ENCODE measurements around the gene SLCO3A1.
A peak's percentile ranks its signal among the peaks of the same experiment; 100 is the strongest.

Gene SLCO3A1

DNA sequence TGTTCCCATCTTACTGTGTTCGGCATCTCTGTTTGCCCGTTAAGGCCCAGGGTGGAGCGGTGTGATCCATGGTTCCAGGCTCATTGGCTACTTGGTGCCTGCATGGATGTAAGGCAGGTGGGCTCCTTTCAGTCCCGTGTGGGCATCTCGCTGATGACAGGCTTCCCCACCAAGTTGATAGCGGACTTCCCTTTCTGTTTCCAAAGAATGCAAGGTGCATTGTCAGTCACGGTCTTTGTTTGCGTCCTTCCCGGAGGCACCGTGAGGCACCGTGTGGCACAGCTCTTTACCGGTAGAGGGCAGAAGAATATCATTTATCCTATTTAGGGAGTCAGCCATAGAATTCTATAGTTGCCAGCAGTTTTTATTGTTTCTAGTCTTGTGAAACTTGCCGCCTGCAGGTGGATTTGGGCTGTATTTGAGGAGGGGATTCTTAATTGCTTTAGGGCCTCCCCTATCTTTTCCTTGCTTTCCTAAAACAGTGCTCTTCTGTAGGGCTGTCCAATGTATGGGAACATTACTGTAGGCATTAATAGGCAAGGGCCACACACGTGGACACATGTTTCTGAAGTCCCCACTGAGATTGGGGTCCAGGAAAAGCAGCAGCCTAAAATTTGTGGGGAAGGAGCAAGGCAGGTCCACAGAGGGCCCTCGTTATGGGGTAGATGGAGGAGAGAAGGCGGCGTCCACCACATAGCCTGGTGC is 244.1 kb downstream of the SLCO3A1 start:
- H3K4me1 ChIP-seq (ENCODE audit: control insufficient read depth in 1 of 2, insufficient read depth in 2 of 2, low read length in 2 of 2), result no peaks in the 10 kb centered on the region
- peaks cover 3% of the 10 kb centered on the region for H3K9me3 ChIP-seq (ENCODE audit: insufficient read depth, low read depth, low read length)
- WGBS (ENCODE audit: extremely low coverage, insufficient coverage, insufficient read length), result no CpG with 5 or more reads among the region's 17 CpGs
- no peak overlapping the region for H3K9ac ChIP-seq (ENCODE audit: low read length)
- H4K12ac ChIP-seq (ENCODE audit: low read depth, low read length), result no peak overlapping the region
- no peak overlapping the region for H4K8ac ChIP-seq (ENCODE audit: low read depth, low read length)
- H3K36me3 ChIP-seq (ENCODE audit: control insufficient read depth in 1 of 2, insufficient read depth in 2 of 2, low read length in 2 of 2), result no peaks in the 10 kb centered on the region
- H4K91ac ChIP-seq (ENCODE audit: low read depth, low read length), result no peak overlapping the region
- H3K4me3 ChIP-seq (ENCODE audit: low read depth, low read length), result no peak overlapping the region
- H3K79me1 ChIP-seq (ENCODE audit: low read length), result no peaks in the 10 kb centered on the region
- H2BK12ac ChIP-seq (ENCODE audit: low read length), result no peak overlapping the region
- H2BK120ac ChIP-seq (ENCODE audit: insufficient read depth, low read length, poor library complexity), result no peak overlapping the region
- H2BK5ac ChIP-seq (ENCODE audit: low read depth, low read length, poor library complexity), result no peak overlapping the region
- H2AFZ ChIP-seq (ENCODE audit: insufficient read depth, low read length, poor library complexity), result no peak overlapping the region
- no peaks in the 10 kb centered on the region for H3K27me3 ChIP-seq (ENCODE audit: insufficient read depth, low read length)
- no peak overlapping the region for H3K27ac ChIP-seq (ENCODE audit: low read depth, low read length)
- no peak overlapping the region for H3K14ac ChIP-seq (ENCODE audit: low read length)
- H3K4me2 ChIP-seq (ENCODE audit: low read length), result no peak overlapping the region
- H3K18ac ChIP-seq (ENCODE audit: low read length), result no peak overlapping the region
- H3K4ac ChIP-seq (ENCODE audit: low read depth, low read length), result no peak overlapping the region
- no peak overlapping the region for H2AK5ac ChIP-seq (ENCODE audit: low read length)
- no peaks in the 10 kb centered on the region for H3K79me2 ChIP-seq (ENCODE audit: control insufficient read depth, insufficient read depth, low read length, poor library complexity)
- H3K23ac ChIP-seq (ENCODE audit: low read length), result no peak overlapping the region
- DNase-seq, result peak; percentile 22 to 75

- Histone ChIP-seq H2BK120ac (ENCODE audit: insufficient read depth, low read length, poor library complexity) (no peak overlapping the region), H3K14ac (ENCODE audit: low read length) (no peak overlapping the region), H3K27ac (ENCODE audit: low read depth, low read length) (no peak overlapping the region), H3K23ac (ENCODE audit: low read length) (no peak overlapping the region), H3K27me3 (ENCODE audit: insufficient read depth, low read length) (no peaks in the 10 kb centered on the region), H3K4me2 (ENCODE audit: low read length) (no peak overlapping the region), H3K79me2 (ENCODE audit: control insufficient read depth, insufficient read depth, low read length, poor library complexity) (no peaks in the 10 kb centered on the region), H3K18ac (ENCODE audit: low read length) (no peak overlapping the region), H3K4me1 (ENCODE audit: control insufficient read depth in 1 of 2, insufficient read depth in 2 of 2, low read length in 2 of 2) (no peaks in the 10 kb centered on the region), H3K4me3 (ENCODE audit: low read depth, low read length) (no peak overlapping the region), H4K91ac (ENCODE audit: low read depth, low read length) (no peak overlapping the region), H4K8ac (ENCODE audit: low read depth, low read length) (no peak overlapping the region), H3K36me3 (ENCODE audit: control insufficient read depth in 1 of 2, insufficient read depth in 2 of 2, low read length in 2 of 2) (no peaks in the 10 kb centered on the region), H2BK5ac (ENCODE audit: low read depth, low read length, poor library complexity) (no peak overlapping the region), H3K79me1 (ENCODE audit: low read length) (no peaks in the 10 kb centered on the region), H3K9ac (ENCODE audit: low read length) (no peak overlapping the region), H3K9me3 (ENCODE audit: insufficient read depth, low read depth, low read length) (peaks cover 3% of the 10 kb centered on the region), H2AK5ac (ENCODE audit: low read length) (no peak overlapping the region), H2BK12ac (ENCODE audit: low read length) (no peak overlapping the region), H4K12ac (ENCODE audit: low read depth, low read length) (no peak overlapping the region), H2AFZ (ENCODE audit: insufficient read depth, low read length, poor library complexity) (no peak overlapping the region), H3K4ac (ENCODE audit: low read depth, low read length) (no peak overlapping the region)
- no CpG with 5 or more reads among the region's 5 CpGs for WGBS (ENCODE audit: extremely low coverage, insufficient coverage, insufficient read length)
- DNase-seq, result no peak
Observed at GRCh38 chr15:92098869-92099268, 245.4 kb downstream of the SLCO3A1 start.

- Histone ChIP-seq H2BK12ac (ENCODE audit: low read length) (no peak overlapping the region), H3K27me3 (ENCODE audit: insufficient read depth, low read length) (no peaks in the 10 kb centered on the region), H4K91ac (ENCODE audit: low read depth, low read length) (no peak overlapping the region), H3K4me1 (ENCODE audit: control insufficient read depth in 1 of 2, insufficient read depth in 2 of 2, low read length in 2 of 2) (no peaks in the 10 kb centered on the region), H4K12ac (ENCODE audit: low read depth, low read length) (no peak overlapping the region), H3K4me3 (ENCODE audit: low read depth, low read length) (no peak overlapping the region), H3K9me3 (ENCODE audit: insufficient read depth, low read depth, low read length) (peaks cover 3% of the 10 kb centered on the region), H3K23ac (ENCODE audit: low read length) (no peak overlapping the region), H3K14ac (ENCODE audit: low read length) (no peak overlapping the region), H3K4me2 (ENCODE audit: low read length) (no peak overlapping the region), H3K36me3 (ENCODE audit: control insufficient read depth in 1 of 2, insufficient read depth in 2 of 2, low read length in 2 of 2) (no peaks in the 10 kb centered on the region), H2AK5ac (ENCODE audit: low read length) (no peak overlapping the region), H4K8ac (ENCODE audit: low read depth, low read length) (no peak overlapping the region), H3K79me1 (ENCODE audit: low read length) (no peaks in the 10 kb centered on the region), H2AFZ (ENCODE audit: insufficient read depth, low read length, poor library complexity) (no peak overlapping the region), H3K18ac (ENCODE audit: low read length) (no peak overlapping the region), H3K9ac (ENCODE audit: low read length) (no peak overlapping the region), H2BK5ac (ENCODE audit: low read depth, low read length, poor library complexity) (no peak overlapping the region), H3K4ac (ENCODE audit: low read depth, low read length) (no peak overlapping the region), H3K27ac (ENCODE audit: low read depth, low read length) (no peak overlapping the region), H3K79me2 (ENCODE audit: control insufficient read depth, insufficient read depth, low read length, poor library complexity) (no peaks in the 10 kb centered on the region), H2BK120ac (ENCODE audit: insufficient read depth, low read length, poor library complexity) (no peak overlapping the region)
- no peak for DNase-seq
- WGBS (ENCODE audit: extremely low coverage, insufficient coverage, insufficient read length), result no CpG with 5 or more reads among the region's 2 CpGs
Observed at GRCh38 chr15:92100301-92100700, 246.8 kb downstream of the SLCO3A1 start.

GRCh38 chr15:92100751-92101150 is 247.2 kb downstream of the SLCO3A1 start:
- H3K4ac ChIP-seq (ENCODE audit: low read depth, low read length), result no peak overlapping the region
- no peak overlapping the region for H2BK5ac ChIP-seq (ENCODE audit: low read depth, low read length, poor library complexity)
- no peak overlapping the region for H3K4me2 ChIP-seq (ENCODE audit: low read length)
- H3K9me3 ChIP-seq (ENCODE audit: insufficient read depth, low read depth, low read length), result peaks cover 3% of the 10 kb centered on the region
- H2BK120ac ChIP-seq (ENCODE audit: insufficient read depth, low read length, poor library complexity), result no peak overlapping the region
- H3K79me2 ChIP-seq (ENCODE audit: control insufficient read depth, insufficient read depth, low read length, poor library complexity), result no peaks in the 10 kb centered on the region
- no peak overlapping the region for H3K14ac ChIP-seq (ENCODE audit: low read length)
- H3K18ac ChIP-seq (ENCODE audit: low read length), result no peak overlapping the region
- no peak overlapping the region for H3K9ac ChIP-seq (ENCODE audit: low read length)
- no peaks in the 10 kb centered on the region for H3K36me3 ChIP-seq (ENCODE audit: control insufficient read depth in 1 of 2, insufficient read depth in 2 of 2, low read length in 2 of 2)
- no peak overlapping the region for H4K12ac ChIP-seq (ENCODE audit: low read depth, low read length)
- no peak overlapping the region for H4K91ac ChIP-seq (ENCODE audit: low read depth, low read length)
- no peaks in the 10 kb centered on the region for H3K27me3 ChIP-seq (ENCODE audit: insufficient read depth, low read length)
- no peak overlapping the region for H2AFZ ChIP-seq (ENCODE audit: insufficient read depth, low read length, poor library complexity)
- no peak overlapping the region for H4K8ac ChIP-seq (ENCODE audit: low read depth, low read length)
- DNase-seq, result no peak
- no peaks in the 10 kb centered on the region for H3K79me1 ChIP-seq (ENCODE audit: low read length)
- no peaks in the 10 kb centered on the region for H3K4me1 ChIP-seq (ENCODE audit: control insufficient read depth in 1 of 2, insufficient read depth in 2 of 2, low read length in 2 of 2)
- no peak overlapping the region for H3K27ac ChIP-seq (ENCODE audit: low read depth, low read length)
- WGBS (ENCODE audit: extremely low coverage, insufficient coverage, insufficient read length), result no CpG with 5 or more reads among the region's 2 CpGs
- no peak overlapping the region for H3K4me3 ChIP-seq (ENCODE audit: low read depth, low read length)
- H3K23ac ChIP-seq (ENCODE audit: low read length), result no peak overlapping the region
- no peak overlapping the region for H2BK12ac ChIP-seq (ENCODE audit: low read length)
- H2AK5ac ChIP-seq (ENCODE audit: low read length), result no peak overlapping the region
